CD4-positive, alpha-beta memory T cell (primary cell): ENCODE results near the gene GNPAT. TPM values are rescaled to one million over a fixed set of nuclear protein-coding genes. Genes with fewer than 3 reads are reported as not detected.
A peak's percentile ranks its signal among the peaks of the same experiment; 100 is the strongest.

Experiments used
- CTCF ChIA-PET: fragments of 350-600 bp; sonication (Branson Sonifier 250); formaldehyde crosslinking; loops from one replicate; lab custom pipeline; 2021; ENCODE audit warnings: inconsistent platforms; ENCODE audit not compliant: partially characterized antibody; lab: Charles Lee
- POLR2A ChIA-PET: fragments of 350-600 bp; sonication (Branson Sonifier 250); formaldehyde crosslinking; loops from one replicate; lab custom pipeline; 2021; ENCODE audit not compliant: partially characterized antibody; lab: Charles Lee
- DNase-seq, 5 donors: peaks; one replicate each; pipeline versions ENCODE4 v3.0.0 to v3.0.0-alpha.2; 2020 to 2022; ENCODE audit warnings: mixed read lengths in 1 of 5
- H3K27ac ChIP-seq: one replicate; pipeline ENCODE4 v1.7.0; 2013; ENCODE audit warnings: low read depth, low read length
- H3K27me3 ChIP-seq: 2 replicates; pipeline ENCODE4 v1.7.0; 2013; ENCODE audit warnings: mild to moderate bottlenecking, low read length, moderate library complexity; ENCODE audit not compliant: insufficient read depth
- H3K36me3 ChIP-seq: 2 replicates; pipeline ENCODE4 v1.7.0; 2013; ENCODE audit warnings: mild to moderate bottlenecking, low read length, moderate library complexity; ENCODE audit not compliant: insufficient read depth
- H3K4me1 ChIP-seq: 2 replicates; pipeline ENCODE4 v1.7.0; 2013; ENCODE audit warnings: mild to moderate bottlenecking, low read length, moderate library complexity; ENCODE audit not compliant: insufficient read depth
- H3K4me3 ChIP-seq, 2 donors: one replicate each; pipeline ENCODE4 v1.7.0; 2013; ENCODE audit warnings: low read length in 2 of 2, mild to moderate bottlenecking in 1 of 2
- H3K9me3 ChIP-seq, 2 donors: one replicate each; pipeline ENCODE4 v1.7.0; 2013; ENCODE audit warnings: low read length in 2 of 2, control low read depth in 1 of 2; ENCODE audit not compliant: control insufficient read depth in 1 of 2
- H3K27ac Mint-ChIP-seq, 7 donors: one replicate each; pipeline ENCODE4 v1.8.0; 2020 to 2021; ENCODE audit warnings: mixed read lengths in 7 of 7, mild to moderate bottlenecking in 6 of 7, inconsistent platforms in 3 of 7, moderate library complexity in 3 of 7
- H3K27me3 Mint-ChIP-seq, 2 donors: one replicate each; pipeline ENCODE4 v1.8.0; 2020 to 2021; ENCODE audit warnings: mixed read lengths in 2 of 2
- H3K36me3 Mint-ChIP-seq, 2 donors: one replicate each; pipeline ENCODE4 v1.8.0; 2020 to 2021; ENCODE audit warnings: mixed read lengths in 2 of 2, inconsistent platforms in 1 of 2, mild to moderate bottlenecking in 1 of 2
- H3K4me1 Mint-ChIP-seq, 4 donors: one replicate each; pipeline ENCODE4 v1.8.0; 2020 to 2021; ENCODE audit warnings: mixed read lengths in 4 of 4, mild to moderate bottlenecking in 1 of 4
- H3K4me3 Mint-ChIP-seq, 8 donors: one replicate each; pipeline ENCODE4 v1.8.0; 2020 to 2021; ENCODE audit warnings: mixed read lengths in 8 of 8, mild to moderate bottlenecking in 7 of 8, moderate library complexity in 6 of 8, inconsistent platforms in 3 of 8
- H3K9me3 Mint-ChIP-seq, 8 donors: one replicate each; pipeline ENCODE4 v1.8.0; 2020 to 2021; ENCODE audit warnings: mixed read lengths in 8 of 8, mild to moderate bottlenecking in 5 of 8, inconsistent platforms in 3 of 8, moderate library complexity in 1 of 8
- intact Hi-C: fragments of 100-400 bp; cut with micrococcal nuclease; formaldehyde crosslinking; loops from one replicate; pipeline ENCODE4 v1.15.1; 2023
- polyA plus RNA-seq, 2 donors: library from polyadenylated mRNA; unstranded; fragments of 300-500 nt; fragmentation: Illumina TruSeq; gene quantifications; one replicate each; pipeline ENCODE4 v1.2.3, GENCODE V29; 2021
- total RNA-seq, 2 experiments: library from RNA; stranded (reverse); gene quantifications; one replicate each; pipeline ENCODE4 v1.2.3, GENCODE V29; 2021

The GNPAT gene
- total RNA-seq, result 10 to 100 TPM; 36.9 to 41.2 TPM
- 10 to 100 TPM; 35.7 to 51.9 TPM for polyA plus RNA-seq

DNA sequence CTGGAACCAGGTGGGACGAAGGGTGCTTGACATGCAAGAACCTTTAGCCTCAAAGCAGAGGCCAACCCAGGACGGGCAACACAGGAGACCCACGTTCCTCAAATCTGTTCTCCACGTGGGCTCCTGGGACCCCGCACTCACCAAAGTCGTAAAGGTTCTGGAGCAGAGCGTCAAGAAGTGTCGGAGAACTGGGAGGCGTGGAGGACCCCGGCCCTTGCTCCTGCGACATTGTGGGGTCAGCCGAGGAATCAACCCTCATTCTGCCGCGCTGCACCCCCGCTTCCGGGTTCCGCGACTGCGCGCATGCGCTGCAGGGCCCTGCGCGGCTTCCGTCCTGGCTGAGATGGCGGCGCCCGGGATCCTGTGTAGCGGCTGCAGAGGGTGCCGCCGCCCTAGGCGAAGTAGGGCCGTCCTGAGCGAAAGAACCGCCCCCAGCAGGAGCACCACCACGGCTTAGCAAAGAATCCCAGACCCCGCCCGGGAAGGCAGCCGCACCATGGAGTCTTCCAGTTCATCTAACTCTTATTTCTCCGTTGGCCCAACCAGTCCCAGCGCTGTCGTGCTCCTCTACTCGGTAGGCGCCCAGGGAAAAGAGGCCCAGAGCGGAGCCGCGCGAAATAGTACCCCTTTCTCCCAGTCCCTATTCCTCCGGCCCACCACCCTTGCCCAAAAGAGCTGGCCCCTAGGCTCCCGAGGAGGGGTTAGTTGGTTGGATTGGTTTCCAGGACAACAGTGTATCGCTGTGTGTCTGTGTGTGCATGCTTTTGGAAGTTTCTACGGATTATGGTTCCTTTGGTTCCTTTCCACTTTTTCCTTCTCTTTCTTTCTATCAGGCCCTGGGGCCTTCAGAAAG lies at the start of gene GNPAT:
Gene GNPAT (plus strand): TSS at position 330 of the 853 bp plus-strand sequence. CDS start 167 bp downstream, at position 497.
- H3K4me3 ChIP-seq, result peak within 1 kb of the TSS; percentile 83 to 99
- Mint-ChIP-seq H3K4me3 (peak within 1 kb of the TSS; percentile 95 to 99 (median 98)), H3K9me3 (peaks cover 0 to 1% (median 0%) of the 10 kb centered on the region in 8 donors), H3K27ac (peak within 1 kb of the TSS; percentile 85 to 99 (median 98)), H3K4me1 (peaks cover 55 to 85% (median 71%) of the 10 kb centered on the region in 4 donors), H3K36me3 (peaks cover 32 to 52% of the 10 kb centered on the region in 2 donors), H3K27me3 (no peaks in the 10 kb centered on the region)
- ChIA-PET POLR2A (interaction anchor here (1.0 to 2.1 kb wide), 6 partner anchors 9 to 268 kb away, joined by 3 to 14 read pairs (median 4); partner anchors contain the start of genes ARV1, EXOC8 and SPRTN), CTCF (interaction anchor here (0.7 to 1.6 kb wide), 5 partner anchors 13 to 1387 kb away, joined by 3 to 4 read pairs (median 3); partner anchors contain the start of gene SPRTN)
- H3K9me3 ChIP-seq, result no peaks in the 10 kb centered on the region
- H3K4me1 ChIP-seq, result peaks cover 56% of the 10 kb centered on the region
- no peaks in the 10 kb centered on the region for H3K27me3 ChIP-seq
- peaks cover 18% of the 10 kb centered on the region for H3K36me3 ChIP-seq
- DNase-seq, result peak; percentile 87 to 94 (median 91)
- H3K27ac ChIP-seq, result peak within 1 kb of the TSS; percentile 93
- intact Hi-C loops, result loop anchor here (1.0 to 5.0 kb wide), 6 partner anchors 97 to 599 kb away; partner anchors contain the start of genes COG2, EGLN1, SPRTN and TSNAX

DNA sequence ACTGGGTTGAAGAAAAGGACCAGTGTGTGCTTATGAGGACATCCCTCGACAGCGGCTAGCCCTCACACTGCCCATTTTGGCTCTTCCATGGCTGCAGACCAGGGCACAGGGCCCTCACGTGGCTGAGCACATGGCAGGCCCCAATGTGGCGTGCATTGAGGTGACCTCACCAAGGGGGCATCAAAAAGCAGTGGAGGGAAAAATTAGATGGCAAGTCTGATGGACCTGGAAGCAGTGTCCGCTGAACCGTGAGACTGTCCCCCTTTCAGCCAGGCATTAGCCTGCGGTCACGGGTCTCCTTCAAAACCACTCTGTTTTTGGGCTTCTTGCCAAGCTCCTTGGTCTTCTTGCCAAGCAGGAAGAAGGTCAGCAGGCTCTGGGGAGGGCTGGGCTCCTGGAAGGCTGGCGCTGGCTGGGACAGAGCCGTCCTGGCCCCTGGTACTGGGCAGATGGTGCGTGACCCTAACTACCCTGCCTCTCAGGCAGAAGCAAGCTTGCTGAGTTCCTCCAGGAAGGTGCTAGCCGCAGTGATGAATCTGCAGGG lies 48.3 kb upstream of the GNPAT start:
- no peak overlapping the region for H3K27ac Mint-ChIP-seq
- POLR2A ChIA-PET, result no interaction called here
- intact Hi-C loops, result no loop called here

DNA sequence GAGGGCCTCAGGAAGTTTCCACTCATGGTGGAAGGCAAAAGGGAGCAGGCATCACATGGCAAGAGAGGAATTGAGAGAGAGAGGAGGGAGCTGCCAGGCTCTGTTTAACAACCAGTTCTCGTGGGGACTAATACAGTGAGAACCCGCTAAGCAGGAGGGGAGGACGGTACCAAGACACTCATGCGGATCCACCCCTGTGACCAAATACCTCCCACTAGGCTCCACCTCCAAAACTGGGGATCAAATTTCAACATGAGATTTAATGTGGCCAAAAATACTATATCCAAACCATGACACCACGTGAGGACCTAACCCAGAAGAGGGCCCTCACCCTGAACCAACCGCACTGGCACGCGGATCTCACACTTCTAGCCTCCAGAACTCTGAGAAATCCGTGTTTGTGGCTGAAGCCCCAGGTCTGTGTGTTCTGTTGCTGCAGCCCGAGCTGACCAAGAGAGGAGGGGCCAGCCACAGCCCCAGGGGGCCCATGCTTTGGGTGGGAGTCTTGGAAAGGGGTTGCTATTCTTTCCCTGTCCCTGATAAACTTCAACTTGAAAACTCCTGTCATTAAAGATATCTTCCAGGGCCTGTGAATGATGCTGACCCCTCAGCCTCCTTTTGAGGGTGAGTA lies 47.2 kb upstream of the GNPAT start:
- H3K27ac Mint-ChIP-seq, result peak overlapping the region in 1 of 7 donors; percentile 30
- no peak for DNase-seq
- Histone ChIP-seq H3K36me3 (no peaks in the 10 kb centered on the region), H3K27me3 (no peaks in the 10 kb centered on the region), H3K4me1 (no peaks in the 10 kb centered on the region), H3K27ac (no peak overlapping the region), H3K9me3 (no peaks in the 10 kb centered on the region), H3K4me3 (no peak overlapping the region)
- H3K9me3 Mint-ChIP-seq, result peaks cover 0 to 4% (median 0%) of the 10 kb centered on the region in 8 donors
- intact Hi-C loops, result no loop called here
- POLR2A ChIA-PET, result no interaction called here
- no peak overlapping the region for H3K4me3 Mint-ChIP-seq
- H3K27me3 Mint-ChIP-seq, result peaks cover 12 to 18% of the 10 kb centered on the region in 2 donors
- H3K4me1 Mint-ChIP-seq, result no peaks in the 10 kb centered on the region
- no peaks in the 10 kb centered on the region for H3K36me3 Mint-ChIP-seq
- CTCF ChIA-PET, result no interaction called here

More for the DNA sequence above, 48.3 kb upstream of the GNPAT start:
- CTCF ChIA-PET, result no interaction called here
- Mint-ChIP-seq H3K4me1 (no peaks in the 10 kb centered on the region), H3K9me3 (peaks cover 0 to 4% (median 0%) of the 10 kb centered on the region in 8 donors), H3K36me3 (no peaks in the 10 kb centered on the region), H3K4me3 (no peak overlapping the region), H3K27me3 (peaks cover 18 to 27% of the 10 kb centered on the region in 2 donors)
- Histone ChIP-seq H3K27ac (no peak overlapping the region), H3K4me1 (no peaks in the 10 kb centered on the region), H3K27me3 (peaks cover 3% of the 10 kb centered on the region), H3K4me3 (no peak overlapping the region), H3K9me3 (no peaks in the 10 kb centered on the region), H3K36me3 (no peaks in the 10 kb centered on the region)
- DNase-seq, result no peak

DNA sequence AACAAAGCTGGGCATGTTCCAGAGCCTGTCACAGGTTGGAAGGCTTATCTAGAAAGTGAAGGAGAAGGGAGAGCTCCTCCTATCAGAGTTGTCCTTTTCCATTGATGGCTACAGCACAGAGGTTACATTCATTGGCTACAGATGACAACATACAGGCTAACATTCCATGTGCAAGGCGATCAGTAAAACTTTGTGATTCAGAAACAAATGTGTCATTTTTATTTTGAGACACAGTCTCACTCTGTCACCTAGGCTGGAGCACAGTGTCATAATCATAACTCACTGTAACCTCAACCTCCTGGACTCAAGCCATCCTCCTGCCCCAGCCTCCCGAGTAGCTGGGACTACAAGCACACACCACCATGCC lies 46.6 kb upstream of the GNPAT start:
- peaks cover 0 to 4% (median 0%) of the 10 kb centered on the region in 8 donors for H3K9me3 Mint-ChIP-seq
- Histone ChIP-seq H3K9me3 (no peaks in the 10 kb centered on the region), H3K27ac (no peak overlapping the region), H3K4me3 (no peak overlapping the region), H3K36me3 (no peaks in the 10 kb centered on the region), H3K4me1 (no peaks in the 10 kb centered on the region), H3K27me3 (no peaks in the 10 kb centered on the region)
- no peaks in the 10 kb centered on the region for H3K4me1 Mint-ChIP-seq
- CTCF ChIA-PET, result no interaction called here
- no peak overlapping the region for H3K4me3 Mint-ChIP-seq
- H3K27me3 Mint-ChIP-seq, result peaks cover 7 to 14% of the 10 kb centered on the region in 2 donors
- intact Hi-C loops, result no loop called here
- no peak for DNase-seq
- POLR2A ChIA-PET, result no interaction called here
- no peaks in the 10 kb centered on the region for H3K36me3 Mint-ChIP-seq
- peak overlapping the region in 1 of 7 donors; percentile 30 for H3K27ac Mint-ChIP-seq

DNA sequence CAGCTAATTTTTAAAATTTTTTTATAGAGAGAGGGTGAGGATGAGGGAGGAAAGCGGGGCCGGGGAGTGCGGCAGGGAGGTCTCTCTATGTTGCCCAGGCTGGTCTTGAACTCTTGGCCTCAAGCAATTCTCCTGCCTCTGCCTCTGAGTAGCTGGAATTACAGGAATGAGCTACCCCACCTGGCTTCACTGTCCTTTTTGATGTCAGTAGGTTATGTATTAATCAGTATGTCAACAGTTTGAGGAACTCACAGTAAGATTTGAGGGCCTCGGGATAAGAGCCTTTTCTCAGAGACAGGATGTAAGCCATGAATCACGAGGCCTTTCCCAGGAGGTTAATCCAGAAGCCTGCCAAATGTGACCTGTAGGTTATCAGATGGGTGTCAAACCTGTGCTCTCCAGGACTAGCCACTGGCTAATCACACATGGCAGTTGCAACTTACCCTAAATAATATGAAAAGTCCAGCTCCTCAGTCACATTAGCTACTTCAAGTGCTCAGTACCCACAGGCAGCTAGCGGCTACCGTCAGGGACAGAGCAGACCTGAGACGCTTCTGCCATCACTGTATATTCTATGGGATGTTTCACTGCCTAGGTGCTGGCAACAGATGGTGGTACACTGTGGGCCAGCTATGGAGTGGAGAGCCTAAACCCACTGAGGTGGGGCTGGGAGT lies 46.0 kb upstream of the GNPAT start:
- Mint-ChIP-seq H3K27ac (no peak overlapping the region), H3K4me3 (no peak overlapping the region), H3K9me3 (peaks cover 0 to 2% (median 0%) of the 10 kb centered on the region in 8 donors), H3K4me1 (peaks cover 0 to under 1% (median 0%) of the 10 kb centered on the region in 4 donors), H3K36me3 (no peaks in the 10 kb centered on the region), H3K27me3 (peaks cover 5 to 11% of the 10 kb centered on the region in 2 donors)
- Histone ChIP-seq H3K4me1 (no peaks in the 10 kb centered on the region), H3K27me3 (no peaks in the 10 kb centered on the region), H3K27ac (no peak overlapping the region), H3K36me3 (no peaks in the 10 kb centered on the region), H3K9me3 (no peaks in the 10 kb centered on the region), H3K4me3 (no peak overlapping the region)
- intact Hi-C loops, result no loop called here
- CTCF ChIA-PET, result no interaction called here
- DNase-seq, result no peak
- POLR2A ChIA-PET, result no interaction called here

DNA sequence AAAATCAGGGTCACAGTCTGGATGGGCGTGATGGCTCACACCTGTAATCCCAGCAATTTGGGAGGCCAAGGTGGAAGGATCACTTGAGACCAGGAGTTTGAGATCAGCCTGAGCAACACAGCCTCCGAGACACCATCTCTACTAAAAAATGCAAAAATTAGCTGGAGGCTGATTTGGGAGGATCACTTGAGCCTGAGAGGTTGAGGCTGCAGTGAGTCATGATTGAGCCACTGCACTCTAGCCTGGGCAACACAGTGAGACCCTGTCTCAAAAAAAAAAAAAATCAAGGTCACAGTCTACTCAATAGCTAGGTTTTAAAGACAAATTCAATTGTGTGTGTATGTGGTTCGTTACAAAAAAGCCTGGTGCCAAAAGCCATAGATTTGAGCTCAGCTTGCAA lies 44.7 kb upstream of the GNPAT start:
- Histone ChIP-seq H3K9me3 (no peaks in the 10 kb centered on the region), H3K4me1 (no peaks in the 10 kb centered on the region), H3K36me3 (no peaks in the 10 kb centered on the region), H3K27me3 (no peaks in the 10 kb centered on the region), H3K27ac (no peak overlapping the region), H3K4me3 (no peak overlapping the region)
- peaks cover 5 to 9% of the 10 kb centered on the region in 2 donors for H3K27me3 Mint-ChIP-seq
- no peak overlapping the region for H3K4me3 Mint-ChIP-seq
- CTCF ChIA-PET, result no interaction called here
- no peak for DNase-seq
- H3K9me3 Mint-ChIP-seq, result peaks cover 0 to 2% (median 0%) of the 10 kb centered on the region in 8 donors
- POLR2A ChIA-PET, result no interaction called here
- H3K27ac Mint-ChIP-seq, result no peak overlapping the region
- intact Hi-C loops, result no loop called here
- no peaks in the 10 kb centered on the region for H3K36me3 Mint-ChIP-seq
- H3K4me1 Mint-ChIP-seq, result peaks cover 0 to 2% (median 0%) of the 10 kb centered on the region in 4 donors
